GM19463 (cell line): ENCODE measurements around the gene BTBD9.
"Not testable (repeated sequence)": the region's sequence is repeated elsewhere in the genome, so short reads cannot be mapped to it uniquely, and the experiment has no call there.

Experiments
- ATAC-seq: cut with Tn5 transposase; IDR thresholded peaks from one replicate; pipeline ENCODE4 v1.9.1; 2021; ENCODE audit warnings: mild to moderate bottlenecking, moderate library complexity; ENCODE audit not compliant: unreplicated experiment

The BTBD9 gene

DNA sequence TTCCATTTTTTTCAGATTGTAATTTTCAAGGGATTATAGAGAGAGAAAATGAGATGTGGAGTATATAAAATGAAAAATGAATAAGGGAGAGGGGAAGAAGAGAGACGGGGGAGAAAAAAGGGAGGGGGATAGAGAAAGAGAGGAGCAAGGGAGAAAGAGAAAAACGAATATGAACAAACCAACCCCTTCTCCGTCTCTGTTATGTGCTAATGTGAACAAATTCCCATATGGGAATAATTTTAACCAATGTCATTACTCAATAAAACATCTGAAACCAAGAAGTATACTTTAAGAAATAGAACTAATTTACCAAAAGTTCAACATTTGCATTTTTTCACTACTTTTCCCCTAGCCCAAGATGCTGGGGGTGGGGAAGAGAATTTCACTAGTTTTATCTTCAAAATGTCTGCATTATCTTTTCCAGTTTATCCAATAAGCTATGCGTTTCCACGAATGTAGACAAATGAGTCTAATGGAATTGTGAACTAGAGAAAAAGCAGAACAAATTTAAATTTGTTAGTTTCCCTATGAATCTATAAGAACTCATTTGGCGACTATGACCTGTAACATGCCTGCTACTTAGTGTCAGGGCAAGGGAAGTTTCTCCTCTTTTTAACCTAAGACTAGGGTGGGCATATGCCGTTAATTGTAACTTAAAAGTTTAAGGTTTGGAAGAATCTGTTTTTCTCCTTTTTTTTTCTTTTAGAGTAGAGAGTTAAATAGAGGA is 286.3 kb downstream of the BTBD9 start:
- no peak for ATAC-seq

DNA sequence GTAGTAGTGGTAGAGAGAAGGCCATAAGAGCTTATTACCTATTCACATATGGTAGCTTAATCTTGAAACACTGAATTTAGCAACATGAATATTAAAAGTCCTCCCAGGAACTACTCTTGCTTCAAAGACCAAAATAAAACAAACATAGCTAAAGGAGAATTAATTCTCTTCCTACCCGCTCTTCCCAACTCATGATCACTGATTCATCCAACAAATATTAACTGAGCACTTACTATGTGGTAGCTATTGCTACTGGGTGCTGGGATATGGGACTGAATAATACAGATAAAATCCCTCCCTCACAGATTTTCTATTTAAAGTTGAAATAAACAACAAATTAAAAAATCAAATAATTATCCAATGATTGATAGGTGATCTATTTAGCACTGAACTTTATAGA is 287.1 kb downstream of the BTBD9 start:
- no peak for ATAC-seq

DNA sequence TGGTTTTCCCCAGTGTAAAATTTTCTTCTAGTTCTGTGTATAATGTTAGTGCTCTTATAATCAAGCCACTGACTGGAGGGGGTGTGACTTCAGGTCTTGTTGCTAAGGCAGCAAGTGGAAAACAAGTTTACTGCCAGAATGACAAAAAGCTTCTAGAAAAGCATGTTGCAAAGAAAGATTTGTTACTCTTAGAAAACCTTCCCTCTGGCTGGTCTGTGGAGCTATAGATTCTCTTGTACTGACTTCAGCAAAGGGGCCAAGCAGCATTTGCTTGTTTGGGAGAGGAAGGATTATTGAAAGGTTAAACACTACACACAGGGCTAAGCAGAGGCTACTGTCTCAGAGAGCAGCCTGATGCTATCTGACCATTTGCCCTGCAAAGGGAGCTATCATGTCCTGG is 288.8 kb downstream of the BTBD9 start:
- ATAC-seq = no peak

DNA sequence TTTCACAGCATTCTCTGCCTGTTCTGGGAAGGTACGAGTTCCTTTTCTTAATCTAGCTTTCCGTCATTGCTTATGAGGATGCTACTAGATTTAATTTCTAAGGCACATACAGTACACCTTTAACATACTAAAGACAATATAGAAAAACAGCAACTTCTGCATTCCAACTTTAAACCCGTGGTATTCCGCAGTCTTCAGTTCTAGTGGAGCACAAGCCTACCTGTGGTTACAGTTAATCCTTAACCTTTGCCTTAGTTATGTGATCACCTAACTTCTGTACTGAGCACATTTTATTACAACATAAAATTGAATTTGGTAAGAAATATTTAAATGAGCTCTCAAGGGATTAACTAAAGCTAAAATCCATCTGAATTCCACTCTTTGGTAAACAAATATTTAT is 289.5 kb downstream of the BTBD9 start:
- ATAC-seq = no peak

DNA sequence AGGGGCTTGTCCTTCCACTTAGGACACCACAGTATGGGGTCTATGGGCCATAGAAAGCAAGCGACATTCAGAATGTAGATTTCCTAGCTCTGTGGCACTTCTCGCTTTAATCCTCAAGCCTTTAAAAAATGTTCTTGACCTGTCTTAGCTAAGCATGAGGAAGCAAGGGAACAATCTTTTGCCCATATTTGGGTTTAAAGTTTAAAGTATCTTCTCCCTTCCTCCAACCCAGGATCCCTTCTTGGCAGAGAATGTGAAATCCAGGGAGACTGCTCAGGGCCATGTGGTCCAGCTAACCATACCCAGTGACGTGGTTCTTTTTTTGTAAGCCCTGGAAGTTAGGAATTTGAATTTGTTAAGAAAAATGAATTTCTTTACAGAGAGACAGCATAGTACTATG is 289.9 kb downstream of the BTBD9 start:
- ATAC-seq = no peak

DNA sequence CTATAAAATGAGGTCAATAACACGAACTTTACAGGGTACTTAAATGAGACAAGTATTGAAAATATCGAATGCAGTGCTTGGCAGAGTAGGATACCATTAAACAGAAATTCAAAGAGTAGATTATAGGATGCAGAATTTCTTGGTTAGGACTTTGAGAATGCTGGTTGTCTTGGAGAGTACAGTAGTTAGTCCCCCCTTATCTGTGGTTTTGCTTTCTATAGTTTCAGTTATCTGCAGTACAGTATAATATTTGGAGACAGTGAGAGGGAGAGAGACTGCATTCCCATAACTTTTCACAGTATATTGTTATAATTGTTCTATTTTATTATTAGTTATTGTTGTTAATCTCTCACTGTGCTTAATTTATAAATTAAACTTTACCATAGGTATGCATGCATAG is 290.5 kb downstream of the BTBD9 start:
- no peak for ATAC-seq

DNA sequence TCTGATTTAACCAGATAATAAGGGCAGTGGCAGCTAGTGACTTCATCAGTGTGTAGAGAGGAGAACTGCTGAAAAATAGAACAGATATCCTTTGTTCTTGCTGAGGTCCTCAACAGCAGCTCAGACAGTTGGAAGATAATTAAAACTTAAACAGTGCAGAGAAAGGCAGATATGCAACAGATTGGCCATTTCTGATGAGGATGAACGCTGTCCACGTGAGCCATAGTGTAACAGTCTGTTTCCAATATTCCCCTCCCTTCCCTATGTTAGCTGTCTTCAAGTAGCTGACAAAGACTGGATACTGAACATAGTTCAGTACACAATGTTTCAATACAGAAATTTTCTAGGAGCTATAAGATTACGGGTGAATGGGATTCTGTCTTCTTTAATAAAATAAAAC is 291.4 kb downstream of the BTBD9 start:
- no peak for ATAC-seq

DNA sequence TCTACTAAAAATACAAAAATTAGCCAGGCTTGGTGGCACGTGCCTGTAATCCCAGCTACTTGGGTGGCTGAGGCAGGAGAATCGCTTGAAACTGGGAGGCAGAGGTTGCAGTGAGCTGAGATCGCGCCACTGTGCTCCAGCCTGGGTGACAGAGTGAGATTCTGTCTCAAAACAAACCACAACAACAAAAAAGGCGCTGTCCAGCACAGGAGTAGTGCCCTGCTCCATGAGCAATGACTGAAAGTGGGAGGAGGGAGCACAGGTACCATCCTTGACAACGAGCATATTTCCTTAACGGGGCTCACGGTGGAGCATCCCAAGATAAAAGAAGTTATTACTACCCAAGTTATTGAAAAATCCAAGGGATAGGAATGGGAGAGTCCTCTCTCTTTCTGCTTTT is 291.9 kb downstream of the BTBD9 start:
- not testable (repeated sequence) for ATAC-seq

DNA sequence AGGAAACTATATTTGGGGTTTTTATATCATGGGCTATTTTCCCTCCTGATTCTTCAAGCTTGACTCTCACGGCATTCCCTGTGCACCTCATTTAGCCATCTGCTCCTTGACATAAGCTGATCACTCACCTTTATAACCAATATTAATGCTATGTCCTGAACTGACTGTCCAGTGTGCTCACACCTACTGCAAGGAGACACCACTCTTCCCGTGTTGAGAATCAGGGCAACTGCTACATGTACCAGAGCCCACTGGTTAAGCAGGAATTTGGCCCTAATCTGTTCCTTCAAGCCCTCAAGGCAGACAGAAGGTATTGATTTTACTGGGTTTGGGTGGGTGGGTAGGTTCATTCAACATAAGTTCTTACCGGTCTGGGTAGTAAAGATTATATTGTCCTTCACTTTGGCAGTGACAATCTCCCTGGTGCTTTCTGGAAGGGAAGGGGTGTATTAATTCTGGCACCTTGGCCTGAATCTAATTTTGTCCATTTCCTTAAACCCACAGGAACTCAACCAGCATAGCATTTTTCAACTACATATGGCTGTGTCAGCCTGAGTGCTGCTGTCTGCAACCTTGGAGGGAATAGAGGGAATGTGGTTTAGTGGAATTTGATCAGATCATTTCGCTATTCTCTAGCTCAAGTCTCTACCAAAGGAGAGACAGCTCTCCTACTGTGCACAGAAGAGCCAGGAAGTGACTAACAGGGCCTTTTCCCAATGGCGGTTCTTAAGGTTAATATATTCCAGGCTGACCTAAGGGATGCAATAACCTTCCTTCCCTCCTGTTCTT is 293.2 kb downstream of the BTBD9 start:
- ATAC-seq = no peak

DNA sequence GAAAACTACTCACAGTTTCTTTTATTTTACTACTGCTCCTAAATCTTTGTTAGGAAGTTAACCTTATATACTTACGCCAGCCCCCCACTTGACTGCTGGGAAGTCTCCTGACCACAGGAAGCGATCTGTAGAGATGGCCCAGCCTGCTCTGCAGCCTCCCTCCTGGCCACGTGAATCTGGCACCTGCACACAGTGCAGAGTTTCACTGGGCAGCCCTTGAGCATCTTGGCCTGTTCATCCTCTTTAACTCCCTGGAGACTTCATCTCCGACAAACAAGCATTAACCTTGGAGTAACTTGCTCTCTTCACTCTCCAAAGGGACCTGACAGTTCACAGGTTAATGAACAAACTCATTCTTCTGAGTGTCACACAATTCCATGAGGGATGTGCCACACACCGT is 294.1 kb downstream of the BTBD9 start:
- ATAC-seq = no peak

DNA sequence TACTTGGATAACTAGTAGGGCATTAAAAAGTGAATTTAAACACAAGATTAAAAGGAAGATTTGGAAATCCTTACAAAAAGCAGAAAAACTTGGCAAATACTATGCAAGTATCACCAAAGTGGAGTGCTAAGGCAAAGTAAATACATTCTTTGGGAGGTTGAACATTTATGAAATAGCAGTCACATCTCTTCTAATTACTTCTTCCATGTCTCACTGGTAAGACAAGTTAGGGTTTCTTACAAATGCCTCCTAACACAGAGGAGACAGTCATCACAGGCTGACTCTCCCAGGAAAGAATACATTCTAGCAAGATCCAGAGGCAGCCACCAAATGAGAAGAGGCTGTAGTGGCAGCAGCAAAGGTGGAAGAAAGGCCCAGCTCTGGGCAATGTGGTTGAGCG is 298.2 kb downstream of the BTBD9 start:
- ATAC-seq = no peak

DNA sequence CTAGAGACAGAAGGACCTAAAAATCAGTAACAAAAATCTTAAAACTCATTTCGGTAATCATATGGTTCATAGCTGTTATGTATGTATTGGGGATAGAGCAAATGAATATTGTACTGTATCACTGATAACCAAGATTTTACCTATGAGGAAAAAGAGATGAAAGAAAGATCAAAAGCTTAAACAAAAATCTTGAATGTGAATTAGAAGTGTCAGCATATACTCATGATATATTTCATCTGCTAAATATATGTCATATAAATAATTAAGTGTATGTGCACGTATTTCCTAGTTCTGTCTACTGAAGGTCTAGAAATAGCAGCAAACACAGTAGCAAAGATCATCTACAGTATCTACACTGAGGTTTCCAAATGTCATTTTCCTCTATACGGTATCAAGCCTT is 299.8 kb downstream of the BTBD9 start:
- no peak for ATAC-seq

DNA sequence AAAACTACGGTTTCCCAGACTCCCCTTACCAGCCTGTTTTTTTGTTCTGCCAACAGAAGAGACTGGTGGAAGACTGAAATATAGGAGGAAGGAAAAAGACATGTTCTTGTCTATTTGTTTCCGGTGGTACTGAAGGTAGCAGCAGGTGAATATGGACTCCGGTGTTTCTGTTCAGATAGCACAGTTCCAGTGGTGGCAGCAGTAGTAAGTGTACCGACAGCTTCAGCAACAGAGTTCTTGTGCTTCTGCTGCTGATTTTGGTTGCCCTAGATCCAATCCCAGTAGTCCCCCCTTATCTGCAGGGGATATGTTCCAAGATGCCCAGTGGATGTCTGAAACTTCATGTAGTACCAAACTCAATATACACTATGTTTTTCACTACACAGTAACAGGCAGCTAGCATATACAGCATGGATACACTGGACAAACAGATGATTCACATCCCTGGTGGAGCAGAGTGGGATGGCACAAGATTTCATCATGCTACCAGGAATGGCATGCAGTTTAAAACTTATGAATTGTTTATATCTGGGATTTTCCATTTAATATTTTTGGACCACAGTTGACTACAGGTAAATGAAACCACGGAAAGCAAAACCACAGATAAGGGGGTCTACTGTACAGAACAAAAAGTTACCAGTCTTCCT is 301.8 kb downstream of the BTBD9 start:
- ATAC-seq = no peak

DNA sequence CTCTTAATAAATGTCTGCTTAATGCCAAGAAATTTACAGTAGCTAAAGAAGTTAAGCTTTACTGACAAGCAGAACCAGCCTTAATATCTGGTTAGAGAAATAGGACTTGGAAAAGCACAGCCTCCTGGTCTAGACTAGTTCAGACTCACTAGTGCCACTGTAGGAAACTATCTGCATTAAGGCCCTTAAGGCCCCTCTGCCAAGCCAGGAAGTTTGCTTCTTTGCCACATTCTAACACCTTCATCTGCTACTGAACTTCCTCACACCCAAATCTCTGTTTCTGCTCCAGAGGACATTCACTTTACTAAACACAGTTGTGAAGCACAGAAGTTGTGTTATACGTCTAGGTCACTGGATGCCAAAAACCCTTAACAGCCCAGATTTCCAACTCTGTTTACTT is 302.8 kb downstream of the BTBD9 start:
- ATAC-seq = no peak

DNA sequence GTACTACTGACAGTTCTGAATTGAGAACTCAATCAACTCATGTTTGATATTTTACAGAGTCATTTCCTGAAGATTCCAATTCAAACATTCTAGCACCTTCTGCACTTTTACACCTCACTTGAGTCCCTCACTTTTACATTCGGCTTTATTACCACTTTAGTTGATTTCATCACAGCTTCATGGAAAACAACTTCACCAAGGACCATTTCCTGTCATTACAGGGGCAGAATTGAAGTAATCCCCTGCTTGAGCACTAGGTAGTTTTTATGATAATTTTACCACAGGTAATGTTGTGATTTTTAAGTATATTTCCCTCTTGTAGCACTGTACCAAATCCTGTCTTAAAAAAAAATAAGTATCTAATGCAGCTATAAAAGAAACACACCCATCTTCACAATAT is 312.9 kb downstream of the BTBD9 start:
- no peak for ATAC-seq

DNA sequence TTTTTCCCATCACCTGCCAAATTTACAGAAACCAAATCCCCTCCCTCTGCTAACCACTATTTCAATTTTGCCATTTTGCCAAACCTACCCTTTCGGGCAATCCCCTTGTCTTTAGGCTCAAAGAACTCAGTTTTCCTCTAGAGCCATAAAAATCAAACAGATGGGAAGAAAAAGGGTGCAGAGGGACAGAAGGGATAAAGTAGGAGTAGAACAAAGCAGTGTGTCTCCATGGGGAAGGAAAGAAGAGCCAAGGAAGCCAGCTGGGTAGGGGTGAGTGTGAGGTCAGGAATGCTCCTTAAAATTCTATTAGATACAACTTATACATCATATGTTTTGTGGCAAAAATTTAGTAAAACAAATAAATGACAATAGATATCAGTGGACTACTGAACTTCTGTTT is 316.5 kb downstream of the BTBD9 start:
- no peak for ATAC-seq

DNA sequence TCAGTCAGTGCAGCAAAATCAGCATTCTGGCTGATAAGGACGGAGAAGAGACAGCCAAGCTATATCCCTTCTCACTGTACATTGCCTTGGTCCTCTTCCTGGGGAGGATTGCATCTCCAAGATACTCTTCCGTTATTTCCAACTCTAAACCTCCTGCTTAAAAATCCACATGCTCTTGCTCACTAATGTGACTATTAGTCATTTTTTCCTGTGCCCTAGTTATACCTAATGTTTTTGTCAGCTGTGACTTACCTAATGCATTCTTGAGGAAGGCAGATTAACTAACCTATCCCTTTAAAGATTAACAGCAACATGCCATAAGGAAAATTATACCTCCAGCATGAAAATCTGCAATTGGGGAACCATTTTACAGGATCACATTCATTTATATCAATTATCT is 317.6 kb downstream of the BTBD9 start:
- ATAC-seq = no peak

DNA sequence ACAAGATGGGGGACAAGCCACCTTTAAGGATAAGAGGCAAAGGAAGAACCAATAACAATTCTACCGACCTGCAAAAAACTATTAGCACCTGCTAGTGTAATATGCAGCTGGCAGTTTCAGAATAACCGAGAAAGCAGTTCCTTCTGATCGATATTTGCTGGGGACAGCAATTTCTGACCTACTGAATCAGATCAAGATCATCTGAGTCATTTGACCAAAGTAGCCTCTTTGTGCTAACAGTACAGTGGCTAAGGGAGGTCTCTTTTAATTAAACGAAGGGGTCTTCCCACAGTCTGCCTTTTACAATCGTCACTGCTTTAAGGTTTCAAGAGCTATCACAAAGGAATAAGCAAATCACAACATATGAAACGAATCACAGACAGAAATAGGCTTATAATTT is 318.9 kb downstream of the BTBD9 start:
- peak; percentile 82 for ATAC-seq

DNA sequence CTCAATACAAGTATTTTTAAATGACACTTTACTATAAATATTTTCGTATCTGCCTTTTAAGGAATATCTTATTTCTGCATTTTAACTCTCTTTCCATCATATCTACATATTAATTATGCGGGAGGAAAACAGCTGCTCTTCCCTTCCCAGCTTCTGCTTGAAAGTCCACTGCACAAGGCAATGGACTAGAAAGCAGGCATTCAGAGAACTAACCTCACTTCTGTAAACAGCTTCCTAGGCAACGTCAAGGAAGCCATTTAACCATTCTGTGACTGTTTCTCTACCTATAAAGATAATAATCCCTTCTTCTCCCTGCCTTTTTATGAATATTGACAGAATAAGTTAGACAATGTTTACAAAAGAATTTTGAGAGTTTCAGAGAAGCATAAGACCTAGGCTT is 319.4 kb downstream of the BTBD9 start:
- no peak for ATAC-seq

DNA sequence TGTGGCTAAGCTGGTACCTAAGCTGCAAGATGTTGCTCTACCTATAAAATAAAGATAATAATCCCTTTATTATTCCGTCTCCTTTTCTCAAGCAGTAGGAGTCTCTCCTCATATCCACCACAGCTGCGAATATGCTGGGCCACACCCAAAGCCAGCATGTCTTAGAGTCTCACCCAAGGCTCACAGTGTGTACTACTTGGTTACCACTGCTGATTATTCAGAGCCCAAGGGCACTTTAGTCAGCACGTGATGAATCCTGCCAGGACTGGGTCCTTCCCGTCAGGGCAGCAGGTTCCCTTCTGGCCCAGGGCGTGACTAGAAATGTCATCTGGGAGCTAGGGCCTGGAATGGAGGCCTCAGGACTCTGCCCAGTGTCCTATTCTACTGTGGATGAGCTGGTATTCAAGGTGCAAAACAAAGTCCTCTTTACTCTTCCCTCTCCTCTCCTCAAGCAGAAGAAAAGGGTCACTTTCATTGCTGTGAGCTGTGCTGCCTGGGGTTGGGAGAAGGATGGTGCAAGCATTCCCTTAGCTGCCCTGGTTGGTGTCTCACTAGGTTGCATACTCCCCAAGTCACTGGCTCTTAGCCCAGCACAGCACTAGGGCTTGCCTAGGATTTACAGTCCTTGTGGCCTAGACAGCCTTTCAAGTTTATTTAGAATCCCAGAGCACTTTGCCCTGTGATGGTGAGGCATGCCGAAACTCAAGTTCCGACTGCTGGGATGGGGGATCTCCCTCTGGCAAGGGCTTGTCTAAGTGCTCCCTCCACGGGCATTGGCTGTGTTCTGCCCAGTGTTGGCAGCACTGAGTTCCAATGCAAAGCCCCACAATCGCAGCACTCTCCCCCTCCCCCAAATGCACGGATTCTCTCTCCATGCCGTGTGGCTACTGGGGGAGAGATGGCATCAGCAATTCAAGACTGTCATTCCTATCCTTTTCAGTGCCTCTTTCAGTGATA is 320.2 kb downstream of the BTBD9 start:
- no peak for ATAC-seq
